GM19193 (cell line): Measurements from ENCODE around the gene ABLIM2.

ENCODE experiments used
- POLR2A ChIP-seq: IDR thresholded peaks from 4 replicates; pipeline ENCODE4 v1.6.1; 2011; ENCODE audit not compliant: insufficient read depth, insufficient read length; ENCODE audit errors: extremely low read depth

Gene ABLIM2

DNA sequence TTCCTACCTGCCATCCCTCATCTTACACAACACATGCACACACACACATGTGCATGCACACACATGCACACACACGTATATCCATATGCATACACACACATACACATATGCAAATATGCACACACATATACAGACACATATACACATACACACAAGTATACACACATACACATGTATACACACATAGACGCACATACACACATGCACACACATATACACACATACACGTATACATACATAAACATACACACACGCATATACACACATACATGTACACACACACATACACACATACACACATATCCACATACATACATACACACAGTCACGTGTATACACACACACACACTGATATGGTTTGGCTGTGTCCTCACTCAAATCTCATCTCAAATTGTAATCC is 182.0 kb downstream of the ABLIM2 start:
- no peak for TF ChIP-seq POLR2A

DNA sequence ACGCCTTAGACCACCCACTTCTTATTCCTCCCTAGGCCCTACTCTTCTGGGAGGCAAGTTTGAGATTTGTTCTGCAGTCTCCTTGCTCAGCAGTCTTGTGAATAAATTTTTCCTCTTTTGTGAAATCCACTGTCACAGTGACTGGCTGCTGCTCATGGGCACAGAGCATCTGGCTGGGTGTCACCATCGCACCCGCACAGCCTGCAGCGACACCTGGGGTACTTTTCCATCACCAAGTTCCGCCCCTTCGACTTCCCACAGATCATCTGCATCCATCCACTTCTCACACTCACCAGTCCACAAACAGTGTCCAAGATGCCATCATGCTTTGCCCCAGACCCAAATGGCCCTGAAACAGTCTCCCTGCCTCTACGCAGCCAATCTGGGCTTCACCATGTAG is 182.6 kb downstream of the ABLIM2 start:
- TF ChIP-seq POLR2A: no peak

GRCh38 chr4:7974425-7974824 is 184.2 kb downstream of the ABLIM2 start:
- no peak for TF ChIP-seq POLR2A

DNA sequence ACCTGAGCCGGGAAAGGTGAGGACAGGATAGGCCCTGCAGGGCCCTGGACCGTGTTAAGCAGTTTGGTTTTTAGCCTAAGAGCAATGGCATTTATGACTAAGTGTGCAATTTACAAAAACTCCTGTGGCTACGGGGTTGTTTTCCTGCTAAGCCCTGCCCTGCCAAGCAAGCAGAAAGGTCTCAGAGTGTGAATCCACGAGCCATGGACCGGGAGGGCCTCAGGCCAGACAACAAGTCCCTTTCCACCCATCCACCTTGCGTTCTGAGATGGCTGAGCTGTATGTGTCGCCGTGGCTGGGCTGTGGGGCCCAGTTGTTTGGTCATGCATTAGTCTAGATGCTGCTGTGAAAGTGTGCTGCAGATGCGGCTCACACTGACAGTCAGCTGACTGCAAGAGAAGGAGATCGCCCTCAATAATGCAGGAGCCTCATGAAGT is 185.1 kb downstream of the ABLIM2 start:
- no peak for TF ChIP-seq POLR2A

- no peak for TF ChIP-seq POLR2A
These were observed 186.6 kb downstream of the ABLIM2 start for GRCh38 chr4:7971881-7972500.

DNA sequence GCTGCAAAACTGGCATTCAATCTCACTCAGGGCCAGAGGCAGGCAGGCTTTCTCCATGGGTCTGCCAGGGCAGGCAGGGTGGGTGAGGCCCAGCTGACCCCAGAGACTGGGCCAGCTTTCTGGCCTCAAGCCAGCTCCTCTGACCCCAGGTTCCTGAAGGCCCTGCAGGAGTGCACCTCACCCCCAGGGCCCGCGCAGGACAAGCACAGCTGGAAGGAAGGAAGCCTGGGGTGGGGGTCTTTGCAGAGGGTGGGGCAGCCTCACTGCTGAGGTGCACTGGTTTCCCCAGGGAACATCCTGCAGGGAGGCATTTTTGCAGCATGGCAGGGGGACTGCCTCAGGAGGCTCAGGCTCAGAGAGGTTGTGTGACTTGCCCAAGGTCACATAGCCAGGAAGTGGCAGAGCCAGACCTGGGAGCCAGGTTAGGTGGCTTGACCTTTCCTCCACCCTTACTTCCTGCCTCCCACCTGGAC is 187.4 kb downstream of the ABLIM2 start:
- no peak for TF ChIP-seq POLR2A

DNA sequence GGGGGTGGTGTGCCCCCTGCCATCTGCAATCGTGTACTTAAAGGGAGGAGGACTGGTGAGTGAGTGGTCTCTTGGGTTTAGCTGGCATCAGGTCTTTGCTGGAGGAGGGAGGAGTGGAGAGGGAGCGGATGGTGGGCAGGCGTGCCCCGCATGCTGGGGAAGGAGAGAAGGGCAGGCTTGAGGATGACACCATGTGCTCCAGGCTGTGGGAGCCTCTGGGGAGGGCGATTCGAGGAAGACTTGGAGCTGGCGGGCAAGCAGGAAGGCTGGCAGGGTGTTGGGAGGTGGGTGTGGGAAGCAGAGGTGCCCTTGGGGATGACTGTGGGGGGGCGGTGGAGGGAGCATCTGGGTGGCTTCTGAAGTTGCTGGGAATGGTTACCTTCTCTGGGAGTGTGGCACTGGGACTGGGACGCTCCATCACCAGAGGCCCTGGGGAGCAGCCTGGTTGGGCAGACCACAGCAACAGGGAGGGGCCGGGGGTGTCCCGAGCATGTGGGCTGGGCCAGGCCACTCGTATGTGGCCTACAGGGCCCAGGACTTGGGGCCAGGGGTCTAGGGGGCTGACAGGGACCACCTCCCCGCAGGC is 188.2 kb downstream of the ABLIM2 start:
- TF ChIP-seq POLR2A: no peak

- TF ChIP-seq POLR2A: no peak
These were observed 190.2 kb downstream of the ABLIM2 start for GRCh38 chr4:7968262-7968896.

DNA sequence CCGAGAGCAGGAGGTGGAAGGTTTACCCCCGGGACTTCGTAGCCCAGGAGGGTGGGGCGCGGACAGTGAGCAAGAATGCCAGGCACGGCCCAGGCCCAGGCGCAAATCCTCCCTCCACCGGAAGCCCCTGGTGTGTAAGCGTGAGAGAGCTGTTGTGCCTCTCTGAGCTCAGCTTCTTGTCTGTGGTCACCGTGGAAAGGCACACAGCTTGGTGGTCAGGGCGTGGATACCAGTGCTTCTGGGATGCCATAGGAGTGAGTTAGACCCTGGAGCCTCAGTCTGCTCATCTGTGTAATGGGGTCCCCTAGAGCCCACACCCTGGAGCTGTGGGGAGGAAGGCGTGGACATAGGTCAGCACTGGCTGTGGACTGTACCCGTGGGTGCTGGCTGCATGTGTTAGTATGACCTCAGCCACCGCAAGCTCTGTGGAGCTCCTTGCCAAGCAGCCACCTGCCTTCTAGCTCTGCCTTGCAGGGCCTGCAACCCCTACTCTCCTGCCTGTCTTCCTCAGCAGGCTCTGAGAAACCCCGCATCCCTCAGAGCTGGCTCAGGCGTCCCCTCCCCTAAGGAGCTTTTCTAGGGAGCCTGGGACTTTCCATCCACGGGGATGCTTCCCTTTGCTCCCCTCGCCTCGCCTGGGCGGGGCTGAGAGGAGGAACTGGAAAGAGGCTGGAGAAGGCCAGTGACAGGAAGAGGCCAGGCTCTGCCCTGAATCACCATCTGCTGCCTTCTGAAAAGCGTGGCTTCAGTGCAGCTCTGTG is 190.9 kb downstream of the ABLIM2 start:
- no peak for TF ChIP-seq POLR2A

DNA sequence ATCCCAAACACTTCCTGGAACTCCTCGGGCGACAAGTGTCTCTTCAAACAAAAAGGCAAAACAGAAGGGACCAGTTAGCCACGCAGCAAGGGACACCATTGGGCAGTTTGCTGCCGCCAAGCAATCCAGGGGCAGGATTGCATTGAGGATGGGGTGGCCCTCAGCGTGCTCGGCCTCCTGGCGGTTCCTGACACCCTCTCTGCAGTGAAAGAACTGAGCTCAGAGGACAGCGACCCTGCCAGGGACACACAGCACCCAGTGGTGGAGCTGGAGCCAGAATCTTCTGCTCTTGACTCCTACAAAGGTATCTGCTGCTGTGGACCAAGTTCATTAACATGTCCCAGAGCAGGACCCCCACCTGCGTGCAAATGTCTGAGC is 191.6 kb downstream of the ABLIM2 start:
- TF ChIP-seq POLR2A: no peak

GRCh38 chr4:7966281-7967062 is 192.1 kb downstream of the ABLIM2 start:
- no peak for TF ChIP-seq POLR2A

DNA sequence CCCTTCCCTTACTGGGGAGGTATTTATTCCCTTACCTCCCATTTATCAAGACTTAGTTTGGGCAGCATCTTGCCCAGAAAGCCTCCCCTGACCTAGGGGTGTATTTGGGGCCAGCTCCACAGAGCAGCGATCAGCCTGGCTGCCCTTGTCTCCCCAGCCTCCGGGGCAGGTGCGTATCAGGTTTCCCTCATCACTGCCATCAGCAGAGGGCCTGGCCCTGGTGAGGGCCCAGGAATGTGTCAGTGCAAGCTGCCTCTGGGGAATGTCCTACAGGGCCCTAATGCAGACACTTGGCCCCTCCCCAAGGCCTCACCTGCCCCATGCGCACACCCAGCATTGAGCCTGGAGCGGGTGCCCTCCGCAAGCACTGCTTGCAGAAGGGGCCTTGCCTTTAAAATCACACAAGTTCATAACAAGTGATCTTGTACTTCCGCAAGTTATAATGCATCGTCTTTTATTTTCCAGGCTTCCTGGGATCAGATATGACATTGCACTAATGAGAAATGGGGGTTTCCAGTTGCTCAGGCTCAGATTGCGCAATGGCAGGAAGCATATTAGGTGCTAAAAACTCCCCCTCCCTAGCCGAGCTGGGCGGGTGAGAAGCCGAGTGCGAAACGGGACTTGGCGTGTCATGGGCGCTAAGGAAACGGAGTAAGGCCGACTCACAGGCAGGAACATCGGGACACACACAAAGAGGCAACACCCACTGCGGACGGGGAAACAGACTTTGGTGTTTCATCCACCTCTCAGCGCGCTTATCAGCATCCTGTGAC is 193.5 kb downstream of the ABLIM2 start:
- TF ChIP-seq POLR2A: no peak

- TF ChIP-seq POLR2A: no peak
These were observed 194.2 kb downstream of the ABLIM2 start for GRCh38 chr4:7964459-7964858.

GRCh38 chr4:7963691-7964090 is 194.9 kb downstream of the ABLIM2 start:
- TF ChIP-seq POLR2A: no peak
